SK-N-SH (cell line): Measurements from ENCODE around the gene PSTK. TPM values are rescaled to one million over a fixed set of nuclear protein-coding genes. Genes with fewer than 3 reads are reported as not detected.

Experiments
- CTCF ChIA-PET: fragments of 300-600, 350-600 bp; formaldehyde crosslinking; extraction: SDS; loops from one replicate; lab custom pipeline; 2021; lab: Yijun Ruan, JAX
- POLR2A ChIA-PET: fragments of 350-600 bp; sonication (Branson Sonifier 250); formaldehyde crosslinking; extraction: SDS; loops from one replicate; lab custom pipeline; 2020; ENCODE audit warnings: antibody characterized with exemption, inconsistent platforms; lab: Yijun Ruan, JAX
- DNase-seq: peaks from one replicate; pipeline ENCODE4 v3.0.0; 2012
- H2AFZ ChIP-seq: fragments of 200-600 bp; sonication (generic); 2 replicates; pipeline ENCODE4 v1.8.1; 2016; ENCODE audit warnings: antibody characterized with exemption, mild to moderate bottlenecking, low read depth
- H3F3A ChIP-seq: fragments of 200-600 bp; sonication (generic); replicated peaks from 2 replicates; pipeline ENCODE3; 2016; ENCODE audit warnings: antibody characterized with exemption, mild to moderate bottlenecking; ENCODE audit not compliant: insufficient read depth
- H3K27ac ChIP-seq, 2 experiments: fragments of 200-500 bp in 1 of 2; fragments of 200-600 bp in 1 of 2; sonication (Bioruptor generic) in 1 of 2; sonication (generic), shearing (Covaris generic) in 1 of 2; 2 replicates each; pipeline versions ENCODE4 v1.5.1 to v1.6.1; 2014 to 2016; ENCODE audit warnings: low read depth in 2 of 2, inconsistent platforms in 1 of 2, low read length in 1 of 2, mild to moderate bottlenecking in 1 of 2, mixed read lengths in 1 of 2
- H3K27me3 ChIP-seq: fragments of 200-600 bp; sonication (generic), shearing (Covaris generic); 2 replicates; pipeline ENCODE4 v1.6.1; 2016; ENCODE audit warnings: mixed run types; ENCODE audit not compliant: insufficient read depth
- H3K36me3 ChIP-seq, 2 experiments: fragments of 200-500 bp in 1 of 2; fragments of 200-600 bp in 1 of 2; sonication (Bioruptor generic) in 1 of 2; sonication (generic) in 1 of 2; replicated peaks in 1 of 2; 2 replicates each; pipeline versions ENCODE3 to v1.5.1; 2014 to 2016; ENCODE audit warnings: low read length in 1 of 2, mild to moderate bottlenecking in 1 of 2; ENCODE audit not compliant: insufficient read depth in 2 of 2, control insufficient read depth in 1 of 2
- H3K4me1 ChIP-seq, 2 experiments: fragments of 200-500 bp in 1 of 2; fragments of 200-600 bp in 1 of 2; sonication (Bioruptor generic) in 1 of 2; sonication (generic), shearing (Covaris generic) in 1 of 2; 2 replicates each; pipeline versions ENCODE4 v1.5.1 to v1.6.1; 2014 to 2016; ENCODE audit warnings: low read depth in 1 of 2, low read length in 1 of 2, mixed run types in 1 of 2; ENCODE audit not compliant: insufficient read depth in 2 of 2, control insufficient read depth in 1 of 2
- H3K4me2 ChIP-seq: fragments of 200-600 bp; sonication (generic), shearing (Covaris generic); 2 replicates; pipeline ENCODE4 v1.6.1; 2017; ENCODE audit warnings: mixed run types
- H3K4me3 ChIP-seq, 2 experiments: fragments of 200-500 bp in 1 of 2; fragments of 200-600 bp in 1 of 2; sonication (Bioruptor generic) in 1 of 2; sonication (generic), shearing (Covaris generic) in 1 of 2; 2 replicates each; pipeline versions ENCODE4 v1.5.1 to v1.8.1; 2014 to 2016; ENCODE audit warnings: low read depth in 2 of 2, inconsistent platforms in 1 of 2, low read length in 1 of 2, mild to moderate bottlenecking in 1 of 2, mixed read lengths in 1 of 2, moderate library complexity in 1 of 2
- H3K79me2 ChIP-seq: fragments of 200-600 bp; sonication (generic); 2 replicates; pipeline ENCODE4 v1.8.1; 2017; ENCODE audit warnings: mild to moderate bottlenecking; ENCODE audit not compliant: insufficient read depth
- H3K9ac ChIP-seq: fragments of 200-600 bp; sonication (generic); 2 replicates; pipeline ENCODE4 v1.6.1; 2017; ENCODE audit warnings: mixed run types
- H3K9me2 ChIP-seq: fragments of 200-600 bp; sonication (generic); 2 replicates; pipeline ENCODE4 v1.6.1; 2017; ENCODE audit warnings: mixed run types
- H3K9me3 ChIP-seq: fragments of 200-600 bp; sonication (generic); 2 replicates; pipeline ENCODE4 v1.6.1; 2017; ENCODE audit warnings: mixed run types, mild to moderate bottlenecking, moderate library complexity
- H4K20me1 ChIP-seq: fragments of 200-600 bp; sonication (generic); 2 replicates; pipeline ENCODE4 v1.6.1; 2017; ENCODE audit warnings: mild to moderate bottlenecking, mixed run types; ENCODE audit not compliant: insufficient read depth
- GATA2 ChIP-seq: sonication (generic); formaldehyde crosslinking; IDR thresholded peaks from 2 replicates; pipeline ENCODE4 v1.5.0; 2020; ENCODE audit warnings: mild to moderate bottlenecking, missing genetic modification reagents
- MEF2A ChIP-seq: IDR thresholded peaks from 2 replicates; pipeline ENCODE4 v1.4.0; 2012; ENCODE audit warnings: low read depth, borderline replicate concordance
- RAD21 ChIP-seq: IDR thresholded peaks from 2 replicates; pipeline ENCODE4 v1.6.1; 2012; ENCODE audit warnings: mild to moderate bottlenecking, low read length
- RCOR1 ChIP-seq: fragments of 150-350 bp; IDR thresholded peaks from 2 replicates; pipeline ENCODE4 v1.6.1; 2017; ENCODE audit warnings: antibody characterized with exemption, low read length
- SIN3A ChIP-seq: IDR thresholded peaks from 2 replicates; pipeline ENCODE4 v1.6.1; 2012; ENCODE audit warnings: low read depth, mild to moderate bottlenecking, low read length, moderate library complexity, borderline replicate concordance
- WGBS: methylation state at CpG from one replicate; pipeline ENCODE4 v1.1.6; 2017; ENCODE audit warnings: low lambda C conversion rate; 5-methylcytosine and 5-hydroxymethylcytosine counted together
- polyA plus RNA-seq, 3 experiments: library from polyadenylated mRNA; depleted of rRNA; stranded (reverse); fragments of >200 nt; gene quantifications; 2 replicates each; pipeline ENCODE4 v1.2.3, GENCODE V29; 2012
- TF ChIP-seq, protein P1 (sequence below): IDR thresholded peaks from 2 replicates; pipeline ENCODE4; 2012
- TF ChIP-seq, protein P2 (sequence below): IDR thresholded peaks from 2 replicates; pipeline ENCODE4 v1.4.0; 2012; ENCODE audit warnings: low read depth
- TF ChIP-seq, protein P3 (sequence below): fragments of 200-600 bp; sonication (generic); IDR thresholded peaks from 2 replicates; pipeline ENCODE4 v1.6.1; 2017; ENCODE audit warnings: antibody characterized with exemption, mild to moderate bottlenecking, moderate library complexity

Gene PSTK
- polyA plus RNA-seq, 1 of the 3 experiments (the other 2 are of a cell fraction) = 8.4 TPM

DNA sequence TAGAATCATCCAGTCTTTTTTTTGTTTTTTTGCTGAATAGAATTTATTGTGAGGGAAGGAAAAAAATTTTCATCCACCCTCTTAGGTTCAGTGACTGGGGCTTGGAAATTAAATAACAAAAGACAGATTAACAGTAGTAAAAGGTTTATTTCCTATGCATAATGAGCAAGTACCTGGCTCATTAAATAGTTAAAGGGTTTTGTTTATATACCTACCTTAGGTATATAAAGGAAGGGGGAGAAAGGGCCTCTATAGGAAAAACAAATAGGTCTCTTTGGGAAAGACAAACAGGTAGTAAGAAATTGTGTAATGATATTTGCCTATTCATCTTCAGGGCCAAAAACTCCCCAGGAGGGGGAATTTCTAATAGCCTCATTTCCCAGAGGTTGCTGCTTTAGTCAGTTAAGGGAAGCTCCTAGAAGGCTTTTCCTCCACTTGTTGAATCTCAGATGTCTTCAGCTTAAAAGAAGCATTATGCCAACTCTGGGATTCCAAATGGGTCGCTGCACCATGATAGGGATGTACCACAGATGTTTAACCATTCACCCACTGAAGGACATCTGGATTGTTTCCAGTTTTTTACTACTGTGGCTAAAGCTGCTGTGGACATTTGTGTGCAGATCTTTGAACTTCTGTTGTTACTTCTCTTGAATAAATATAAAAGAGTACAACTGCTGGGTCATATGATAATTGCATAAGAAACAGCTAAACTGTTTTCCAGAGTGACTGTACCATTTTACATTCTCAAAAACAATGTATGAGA, 39.9 kb downstream of the PSTK start:
- no peaks in the 10 kb centered on the region for H3K4me1 ChIP-seq
- H3K9me3 ChIP-seq = no peaks in the 10 kb centered on the region
- CTCF ChIA-PET = interaction anchor here (3.1 kb wide), 1 partner anchor 23 kb away, joined by 11 read pairs; no protein-coding TSS in a partner anchor
- H3K4me2 ChIP-seq = no peak overlapping the region
- no peaks in the 10 kb centered on the region for H3F3A ChIP-seq
- H3K9ac ChIP-seq = no peak overlapping the region
- H3K4me3 ChIP-seq = no peak overlapping the region
- no peaks in the 10 kb centered on the region for H4K20me1 ChIP-seq
- H3K27ac ChIP-seq = no peak overlapping the region
- H3K79me2 ChIP-seq = no peaks in the 10 kb centered on the region
- WGBS = 100% methylated on average over 1 of the region's 1 CpG
- POLR2A ChIA-PET = no interaction called here
- TF ChIP-seq, protein P1, sequence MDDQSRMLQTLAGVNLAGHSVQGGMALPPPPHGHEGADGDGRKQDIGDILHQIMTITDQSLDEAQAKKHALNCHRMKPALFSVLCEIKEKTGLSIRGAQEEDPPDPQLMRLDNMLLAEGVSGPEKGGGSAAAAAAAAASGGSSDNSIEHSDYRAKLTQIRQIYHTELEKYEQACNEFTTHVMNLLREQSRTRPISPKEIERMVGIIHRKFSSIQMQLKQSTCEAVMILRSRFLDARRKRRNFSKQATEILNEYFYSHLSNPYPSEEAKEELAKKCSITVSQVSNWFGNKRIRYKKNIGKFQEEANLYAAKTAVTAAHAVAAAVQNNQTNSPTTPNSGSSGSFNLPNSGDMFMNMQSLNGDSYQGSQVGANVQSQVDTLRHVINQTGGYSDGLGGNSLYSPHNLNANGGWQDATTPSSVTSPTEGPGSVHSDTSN = no peak
- no peak for TF ChIP-seq RCOR1
- TF ChIP-seq RAD21 = no peak
- TF ChIP-seq, protein P2, sequence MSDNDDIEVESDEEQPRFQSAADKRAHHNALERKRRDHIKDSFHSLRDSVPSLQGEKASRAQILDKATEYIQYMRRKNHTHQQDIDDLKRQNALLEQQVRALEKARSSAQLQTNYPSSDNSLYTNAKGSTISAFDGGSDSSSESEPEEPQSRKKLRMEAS = no peak
- H3K36me3 ChIP-seq = no peaks in the 10 kb centered on the region
- no peak overlapping the region for H2AFZ ChIP-seq
- DNase-seq = no peak
- H3K27me3 ChIP-seq = no peaks in the 10 kb centered on the region
- no peaks in the 10 kb centered on the region for H3K9me2 ChIP-seq

DNA sequence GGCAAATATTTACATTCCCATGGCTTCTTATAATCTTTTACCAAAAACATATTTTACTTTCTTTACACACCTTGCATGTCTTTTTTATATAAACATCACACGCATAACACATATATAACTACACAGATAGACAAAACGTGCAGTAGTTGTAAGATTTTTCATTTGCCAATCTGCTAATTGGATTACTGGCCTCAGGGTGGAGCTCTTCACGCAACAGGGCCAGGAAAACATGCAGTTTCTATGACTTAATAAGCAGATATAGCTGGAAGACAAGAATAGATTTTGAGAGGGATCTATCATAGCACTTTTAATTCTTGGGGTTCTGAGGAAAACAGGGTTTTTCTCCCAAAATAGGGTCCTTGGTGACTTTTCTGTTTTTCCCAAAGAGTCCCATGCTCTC, 41.3 kb downstream of the PSTK start:
- DNase-seq = no peak
- Histone ChIP-seq H4K20me1 (no peaks in the 10 kb centered on the region), H3K27ac (no peak overlapping the region), H3K9me2 (no peaks in the 10 kb centered on the region), H3K4me2 (no peak overlapping the region), H3K36me3 (no peaks in the 10 kb centered on the region), H3K27me3 (no peaks in the 10 kb centered on the region), H3K4me1 (no peaks in the 10 kb centered on the region), H3F3A (no peaks in the 10 kb centered on the region), H3K4me3 (no peak overlapping the region), H2AFZ (no peak overlapping the region), H3K79me2 (no peaks in the 10 kb centered on the region), H3K9ac (no peak overlapping the region), H3K9me3 (no peaks in the 10 kb centered on the region)
- POLR2A ChIA-PET = no interaction called here
- no peak for TF ChIP-seq SIN3A
- TF ChIP-seq, protein P3, sequence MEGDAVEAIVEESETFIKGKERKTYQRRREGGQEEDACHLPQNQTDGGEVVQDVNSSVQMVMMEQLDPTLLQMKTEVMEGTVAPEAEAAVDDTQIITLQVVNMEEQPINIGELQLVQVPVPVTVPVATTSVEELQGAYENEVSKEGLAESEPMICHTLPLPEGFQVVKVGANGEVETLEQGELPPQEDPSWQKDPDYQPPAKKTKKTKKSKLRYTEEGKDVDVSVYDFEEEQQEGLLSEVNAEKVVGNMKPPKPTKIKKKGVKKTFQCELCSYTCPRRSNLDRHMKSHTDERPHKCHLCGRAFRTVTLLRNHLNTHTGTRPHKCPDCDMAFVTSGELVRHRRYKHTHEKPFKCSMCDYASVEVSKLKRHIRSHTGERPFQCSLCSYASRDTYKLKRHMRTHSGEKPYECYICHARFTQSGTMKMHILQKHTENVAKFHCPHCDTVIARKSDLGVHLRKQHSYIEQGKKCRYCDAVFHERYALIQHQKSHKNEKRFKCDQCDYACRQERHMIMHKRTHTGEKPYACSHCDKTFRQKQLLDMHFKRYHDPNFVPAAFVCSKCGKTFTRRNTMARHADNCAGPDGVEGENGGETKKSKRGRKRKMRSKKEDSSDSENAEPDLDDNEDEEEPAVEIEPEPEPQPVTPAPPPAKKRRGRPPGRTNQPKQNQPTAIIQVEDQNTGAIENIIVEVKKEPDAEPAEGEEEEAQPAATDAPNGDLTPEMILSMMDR = peak; percentile 35
- CTCF ChIA-PET = interaction anchor here (1.0 to 3.1 kb wide), 3 partner anchors 11 to 23 kb away, joined by 3 to 11 read pairs (median 5); no protein-coding TSS in a partner anchor
- WGBS = 85% methylated on average over 3 of the region's 3 CpGs

DNA sequence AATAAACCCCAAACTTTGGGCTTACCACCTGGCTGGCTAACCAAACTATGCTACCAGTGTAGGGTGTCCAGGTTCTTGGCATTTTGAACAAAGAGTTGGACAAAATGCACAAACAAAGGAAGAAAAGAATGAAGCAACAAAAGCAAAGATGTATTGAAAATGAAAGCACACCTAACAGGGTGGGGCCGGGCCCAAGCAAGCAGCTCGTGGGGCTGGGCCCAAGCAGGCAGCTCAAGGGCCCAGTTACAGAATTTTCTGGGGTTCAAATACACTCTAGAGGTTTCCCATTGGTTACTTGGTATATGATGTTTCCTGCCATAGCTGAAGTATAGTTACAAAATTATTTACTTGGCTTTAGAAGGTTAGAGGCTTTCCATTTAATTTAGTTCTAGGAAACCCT, 44.3 kb downstream of the PSTK start:
- H2AFZ ChIP-seq = no peak overlapping the region
- H3K79me2 ChIP-seq = no peaks in the 10 kb centered on the region
- no peaks in the 10 kb centered on the region for H4K20me1 ChIP-seq
- no peaks in the 10 kb centered on the region; a peak in 1 of 4 replicates for H3K4me1 ChIP-seq
- no peaks in the 10 kb centered on the region for H3K27me3 ChIP-seq
- no peak overlapping the region for H3K4me2 ChIP-seq
- no peak overlapping the region for H3K27ac ChIP-seq
- no peaks in the 10 kb centered on the region for H3F3A ChIP-seq
- no peak overlapping the region for H3K4me3 ChIP-seq
- H3K9me3 ChIP-seq = no peaks in the 10 kb centered on the region
- no peaks in the 10 kb centered on the region for H3K36me3 ChIP-seq
- no peak for DNase-seq
- no peaks in the 10 kb centered on the region for H3K9me2 ChIP-seq
- no peak for TF ChIP-seq GATA2 (CRISPR knock-in tag)
- no peak for TF ChIP-seq MEF2A
- H3K9ac ChIP-seq = no peak overlapping the region
- ChIA-PET CTCF (interaction anchor here (1.3 kb wide), 1 partner anchor 18 kb away, joined by 3 read pairs; no protein-coding TSS in a partner anchor), POLR2A (no interaction called here)
- 95% methylated on average over 2 of the region's 2 CpGs for WGBS
